ENCODE measurements around the gene PAM. TPM values are rescaled to one million over a fixed set of nuclear protein-coding genes. Genes with fewer than 3 reads are reported as not detected.

PAM gene
- total and polyA plus RNA-seq, 3 donors from 2014 or later, result 65.5 to 92.5 (median 77.5) TPM

GRCh38 chr5:102886586-102886985, 131.5 kb downstream of the PAM start:
- Histone ChIP-seq H3K36me3 (ENCODE audit: low read depth, missing control alignments) (no peaks in the 10 kb centered on the region), H3K4me1 (peaks cover 6% of the 10 kb centered on the region), H3K27ac (no peak overlapping the region), H3K9me3 (no peaks in the 10 kb centered on the region), H3K27me3 (no peaks in the 10 kb centered on the region), H3K4me3 (no peak overlapping the region)
- no peak for TF ChIP-seq CTCF (IDR thresholded peaks at IDR 0.05)
- no peak for TF ChIP-seq POLR2A (IDR thresholded peaks at IDR 0.05)
- no peak for DNase-seq
- intact Hi-C loops (cut with DNase I; ENCODE audit: low total_unique reads), result no loop called here

GRCh38 chr5:102888483-102888882, 133.4 kb downstream of the PAM start:
- peaks cover 6% of the 10 kb centered on the region for H3K4me1 ChIP-seq
- H3K27me3 ChIP-seq, result no peaks in the 10 kb centered on the region
- no peak for DNase-seq
- H3K4me3 ChIP-seq, result no peak overlapping the region
- H3K9me3 ChIP-seq, result no peaks in the 10 kb centered on the region
- no peak overlapping the region for H3K27ac ChIP-seq
- intact Hi-C loops (cut with DNase I; ENCODE audit: low total_unique reads), result no loop called here
- H3K36me3 ChIP-seq (ENCODE audit: low read depth, missing control alignments), result no peaks in the 10 kb centered on the region
- no peak for TF ChIP-seq POLR2A (IDR thresholded peaks at IDR 0.05)
- no peak for TF ChIP-seq CTCF (IDR thresholded peaks at IDR 0.05)

GRCh38 chr5:102889033-102889432, 133.9 kb downstream of the PAM start:
- H3K4me3 ChIP-seq, result no peak overlapping the region

GRCh38 chr5:102890133-102890532, 135.0 kb downstream of the PAM start:
- Histone ChIP-seq H3K4me3 (no peak overlapping the region), H3K27me3 (no peaks in the 10 kb centered on the region), H3K27ac (no peak overlapping the region), H3K36me3 (ENCODE audit: low read depth, missing control alignments) (no peaks in the 10 kb centered on the region), H3K9me3 (no peaks in the 10 kb centered on the region), H3K4me1 (no peaks in the 10 kb centered on the region)
- intact Hi-C loops (cut with DNase I; ENCODE audit: low total_unique reads), result no loop called here
- 96 to 97% methylated on average over 3 of the region's 3 CpGs for WGBS, 2 donors
- TF ChIP-seq POLR2A (IDR thresholded peaks at IDR 0.05), result no peak
- no peak for TF ChIP-seq CTCF (IDR thresholded peaks at IDR 0.05)
- DNase-seq, result no peak

More at GRCh38 chr5:102889033-102889432, 133.9 kb downstream of the PAM start:
- intact Hi-C loops (cut with DNase I; ENCODE audit: low total_unique reads), result no loop called here
- no peak for DNase-seq
- H3K27me3 ChIP-seq, result no peaks in the 10 kb centered on the region
- H3K36me3 ChIP-seq (ENCODE audit: low read depth, missing control alignments), result no peaks in the 10 kb centered on the region
- H3K4me1 ChIP-seq, result peaks cover 6% of the 10 kb centered on the region
- H3K27ac ChIP-seq, result no peak overlapping the region
- WGBS, 2 donors, result 60 to 64% methylated on average over 1 of the region's 1 CpG
- H3K9me3 ChIP-seq, result no peaks in the 10 kb centered on the region
- TF ChIP-seq CTCF (IDR thresholded peaks at IDR 0.05), result no peak
- no peak for TF ChIP-seq POLR2A (IDR thresholded peaks at IDR 0.05)

GRCh38 chr5:102891175-102891574, 136.1 kb downstream of the PAM start:
- no peaks in the 10 kb centered on the region for H3K27me3 ChIP-seq
- no peak for DNase-seq
- H3K4me3 ChIP-seq, result no peak overlapping the region
- no peaks in the 10 kb centered on the region for H3K4me1 ChIP-seq
- no peak overlapping the region for H3K27ac ChIP-seq
- intact Hi-C loops (cut with DNase I; ENCODE audit: low total_unique reads), result no loop called here
- H3K9me3 ChIP-seq, result no peaks in the 10 kb centered on the region
- 80 to 84% methylated on average over 3 of the region's 3 CpGs for WGBS, 2 donors
- TF ChIP-seq CTCF (IDR thresholded peaks at IDR 0.05) (no peak), POLR2A (IDR thresholded peaks at IDR 0.05) (no peak)
- no peaks in the 10 kb centered on the region for H3K36me3 ChIP-seq (ENCODE audit: low read depth, missing control alignments)

All from testis (tissue), 3 donors.